Tongue (tissue), 2 donors: ENCODE measurements around the gene CLN6. TPM values are rescaled to one million over a fixed set of nuclear protein-coding genes. Genes with fewer than 3 reads are reported as not detected.
A peak's percentile ranks its signal among the peaks of the same experiment; 100 is the strongest.
"Not testable (repeated sequence)": the region's sequence is repeated elsewhere in the genome, so short reads cannot be mapped to it uniquely, and the experiment has no call there.

Source experiments
- DNase-seq: peaks from one replicate; pipeline ENCODE4 v3.0.0-alpha.2; 2015
- total RNA-seq: library from RNA; depleted of rRNA; stranded (reverse); fragments of >200 nt; gene quantifications from one replicate; pipeline ENCODE4 v1.2.3, GENCODE V29; 2014

Gene CLN6
- total RNA-seq, 1 donor from 2014 or later: 10.9 TPM

- DNase-seq: no peak
These were observed 6.4 kb downstream of the CLN6 start for GRCh38 chr15:68223171-68223570.

GRCh38 chr15:68222432-68222743 is 7.1 kb downstream of the CLN6 start:
- DNase-seq: not testable (repeated sequence)

GRCh38 chr15:68221530-68222431 is 7.7 kb downstream of the CLN6 start:
- DNase-seq: not testable (repeated sequence)

GRCh38 chr15:68220967-68221366 is 8.6 kb downstream of the CLN6 start:
- DNase-seq: no peak

GRCh38 chr15:68220489-68220888 is 9.0 kb downstream of the CLN6 start:
- DNase-seq: no peak

- DNase-seq: no peak
These were observed 10.4 kb downstream of the CLN6 start for GRCh38 chr15:68218847-68219798.

GRCh38 chr15:68218331-68218730 is 11.2 kb downstream of the CLN6 start:
- no peak for DNase-seq

- no peak for DNase-seq
These were observed 12.2 kb downstream of the CLN6 start for GRCh38 chr15:68217341-68217740.

GRCh38 chr15:68214838-68215254 is 14.7 kb downstream of the CLN6 start:
- DNase-seq: no peak

GRCh38 chr15:68213991-68214837 is 15.3 kb downstream of the CLN6 start:
- DNase-seq: no peak

GRCh38 chr15:68213491-68213845 is 16.1 kb downstream of the CLN6 start:
- DNase-seq: not testable (repeated sequence)

- no peak for DNase-seq
These were observed 17.7 kb downstream of the CLN6 start for GRCh38 chr15:68211656-68212320.

GRCh38 chr15:68210821-68211655 is 18.5 kb downstream of the CLN6 start:
- peak; percentile 86 for DNase-seq

GRCh38 chr15:68210409-68210756 is 19.1 kb downstream of the CLN6 start:
- DNase-seq: no peak

GRCh38 chr15:68209735-68210408 is 19.7 kb downstream of the CLN6 start:
- no peak for DNase-seq

GRCh38 chr15:68209272-68209671 is 20.3 kb downstream of the CLN6 start:
- no peak for DNase-seq

- DNase-seq: no peak
These were observed 20.8 kb downstream of the CLN6 start for GRCh38 chr15:68208636-68209240.

GRCh38 chr15:68208136-68208535 is 21.4 kb downstream of the CLN6 start:
- DNase-seq: no peak

- no peak for DNase-seq
These were observed 22.2 kb downstream of the CLN6 start for GRCh38 chr15:68207176-68207935.
